ENCODE measurements around the gene IKBKE.

Gene IKBKE

DNA sequence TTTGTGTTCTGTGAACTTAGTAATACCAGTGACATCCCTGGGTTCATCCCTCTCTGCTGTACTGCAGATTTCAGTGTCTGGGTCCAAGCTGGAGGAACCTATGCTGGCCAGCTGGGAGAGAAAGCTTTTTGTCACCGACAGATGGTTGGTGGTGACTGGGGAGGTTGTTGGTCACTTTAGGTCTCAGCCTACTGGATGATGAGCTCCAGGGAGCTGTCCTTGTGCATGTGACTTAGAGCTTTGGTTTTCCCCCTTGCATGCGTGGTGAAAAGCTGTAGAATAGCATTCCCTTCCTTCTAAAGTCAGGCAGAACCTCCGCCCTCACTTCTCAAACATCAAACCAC, 22.9 kb upstream of the IKBKE start:
- TF ChIP-seq, protein P1, sequence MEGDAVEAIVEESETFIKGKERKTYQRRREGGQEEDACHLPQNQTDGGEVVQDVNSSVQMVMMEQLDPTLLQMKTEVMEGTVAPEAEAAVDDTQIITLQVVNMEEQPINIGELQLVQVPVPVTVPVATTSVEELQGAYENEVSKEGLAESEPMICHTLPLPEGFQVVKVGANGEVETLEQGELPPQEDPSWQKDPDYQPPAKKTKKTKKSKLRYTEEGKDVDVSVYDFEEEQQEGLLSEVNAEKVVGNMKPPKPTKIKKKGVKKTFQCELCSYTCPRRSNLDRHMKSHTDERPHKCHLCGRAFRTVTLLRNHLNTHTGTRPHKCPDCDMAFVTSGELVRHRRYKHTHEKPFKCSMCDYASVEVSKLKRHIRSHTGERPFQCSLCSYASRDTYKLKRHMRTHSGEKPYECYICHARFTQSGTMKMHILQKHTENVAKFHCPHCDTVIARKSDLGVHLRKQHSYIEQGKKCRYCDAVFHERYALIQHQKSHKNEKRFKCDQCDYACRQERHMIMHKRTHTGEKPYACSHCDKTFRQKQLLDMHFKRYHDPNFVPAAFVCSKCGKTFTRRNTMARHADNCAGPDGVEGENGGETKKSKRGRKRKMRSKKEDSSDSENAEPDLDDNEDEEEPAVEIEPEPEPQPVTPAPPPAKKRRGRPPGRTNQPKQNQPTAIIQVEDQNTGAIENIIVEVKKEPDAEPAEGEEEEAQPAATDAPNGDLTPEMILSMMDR (IDR thresholded peaks at IDR 0.05; ENCODE audit: poor library complexity, severe bottlenecking), result no peak
- H3K27ac ChIP-seq (ENCODE audit: poor library complexity, severe bottlenecking), result no peak overlapping the region
- no peak overlapping the region for H3K4me3 ChIP-seq (ENCODE audit: severe bottlenecking)
- no peak for ATAC-seq (ENCODE audit: low read depth)
- H3K9me3 ChIP-seq (ENCODE audit: severe bottlenecking), result no peaks in the 10 kb centered on the region
- H3K36me3 ChIP-seq (ENCODE audit: low read depth), result peaks cover 49% of the 10 kb centered on the region
- no peaks in the 10 kb centered on the region for H3K27me3 ChIP-seq (ENCODE audit: insufficient read depth, poor library complexity, severe bottlenecking)
- H3K4me1 ChIP-seq (ENCODE audit: insufficient read depth, poor library complexity, severe bottlenecking), result no peaks in the 10 kb centered on the region
- DNase-seq (ENCODE audit: low spot score), result no peak

DNA sequence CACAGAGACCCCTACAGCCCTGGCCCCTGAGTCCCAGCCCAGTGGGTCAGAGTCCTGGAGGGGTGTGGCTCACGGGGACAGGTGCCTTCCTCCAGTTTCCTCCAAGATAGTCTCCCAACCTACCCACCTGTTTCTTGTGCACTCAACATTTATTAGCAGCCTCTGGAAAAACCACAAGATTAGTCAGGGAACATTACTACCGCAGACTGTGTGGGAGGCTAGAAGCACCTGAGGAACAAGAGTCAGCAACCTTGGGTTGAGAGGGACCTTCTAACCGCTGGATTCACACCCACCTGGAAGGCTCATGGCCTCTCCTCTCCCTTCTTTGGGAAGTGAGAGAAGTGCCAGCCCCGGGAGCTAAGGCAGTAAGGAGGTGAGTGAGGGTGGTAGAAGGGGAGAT, 22.5 kb upstream of the IKBKE start:
- TF ChIP-seq, protein P1 (IDR thresholded peaks at IDR 0.05; ENCODE audit: poor library complexity, severe bottlenecking), result no peak
- H3K27ac ChIP-seq (ENCODE audit: poor library complexity, severe bottlenecking), result no peak overlapping the region
- peaks cover 45% of the 10 kb centered on the region for H3K36me3 ChIP-seq (ENCODE audit: low read depth)
- no peaks in the 10 kb centered on the region for H3K4me1 ChIP-seq (ENCODE audit: insufficient read depth, poor library complexity, severe bottlenecking)
- no peak overlapping the region for H3K4me3 ChIP-seq (ENCODE audit: severe bottlenecking)
- no peak for DNase-seq (ENCODE audit: low spot score)
- no peaks in the 10 kb centered on the region for H3K9me3 ChIP-seq (ENCODE audit: severe bottlenecking)
- ATAC-seq (ENCODE audit: low read depth), result peak; percentile 33; the same call in 1 of the 3 replicates
- no peaks in the 10 kb centered on the region for H3K27me3 ChIP-seq (ENCODE audit: insufficient read depth, poor library complexity, severe bottlenecking)

DNA sequence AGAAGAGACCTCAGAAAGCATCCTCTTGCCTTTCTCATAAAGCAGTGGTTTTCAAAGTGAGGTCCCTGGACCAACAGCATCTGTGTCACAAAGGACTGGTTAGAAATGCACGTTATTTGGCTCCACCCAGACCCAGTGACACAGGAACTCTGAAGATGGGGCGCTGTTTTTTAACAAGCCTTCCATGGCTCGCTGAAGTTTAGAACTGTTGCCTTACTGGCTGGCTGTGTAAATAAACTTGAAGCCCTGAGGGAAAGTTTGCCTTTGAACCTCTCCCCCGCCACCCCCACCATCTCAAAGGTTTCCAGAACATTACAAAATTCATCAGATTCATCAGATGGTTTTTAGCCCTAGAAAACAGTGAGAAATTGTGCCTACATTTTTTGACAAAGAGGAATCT, 21.8 kb upstream of the IKBKE start:
- H3K27ac ChIP-seq (ENCODE audit: poor library complexity, severe bottlenecking), result no peak overlapping the region
- H3K4me3 ChIP-seq (ENCODE audit: severe bottlenecking), result no peak overlapping the region
- no peaks in the 10 kb centered on the region for H3K27me3 ChIP-seq (ENCODE audit: insufficient read depth, poor library complexity, severe bottlenecking)
- H3K9me3 ChIP-seq (ENCODE audit: severe bottlenecking), result no peaks in the 10 kb centered on the region
- ATAC-seq (ENCODE audit: low read depth) (no peak), DNase-seq (ENCODE audit: low spot score) (no peak)
- H3K4me1 ChIP-seq (ENCODE audit: insufficient read depth, poor library complexity, severe bottlenecking), result no peaks in the 10 kb centered on the region
- TF ChIP-seq, protein P1 (IDR thresholded peaks at IDR 0.05; ENCODE audit: poor library complexity, severe bottlenecking), result no peak
- peaks cover 38% of the 10 kb centered on the region for H3K36me3 ChIP-seq (ENCODE audit: low read depth)

DNA sequence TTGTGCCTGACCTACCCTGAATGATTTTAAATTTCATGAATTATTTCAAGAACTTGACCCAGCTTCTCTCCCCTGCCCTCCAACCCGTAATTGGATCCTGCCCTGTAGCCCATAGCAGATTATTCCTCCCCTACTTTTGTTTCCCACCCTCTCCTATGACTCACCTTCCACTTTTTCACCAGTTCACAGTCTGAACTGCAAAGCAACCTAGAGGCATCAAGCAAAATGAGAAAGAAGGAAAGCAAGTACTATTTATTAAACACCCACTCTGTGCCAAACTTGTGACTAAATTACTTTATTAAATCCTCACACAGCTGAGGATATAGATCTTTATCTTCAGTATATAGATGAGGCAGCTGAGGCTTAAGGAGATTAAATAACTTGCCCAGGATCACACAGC, 20.7 kb upstream of the IKBKE start:
- Histone ChIP-seq H3K27ac (ENCODE audit: poor library complexity, severe bottlenecking) (no peak overlapping the region), H3K4me1 (ENCODE audit: insufficient read depth, poor library complexity, severe bottlenecking) (no peaks in the 10 kb centered on the region), H3K36me3 (ENCODE audit: low read depth) (peaks cover 30% of the 10 kb centered on the region), H3K27me3 (ENCODE audit: insufficient read depth, poor library complexity, severe bottlenecking) (no peaks in the 10 kb centered on the region), H3K4me3 (ENCODE audit: severe bottlenecking) (no peak overlapping the region), H3K9me3 (ENCODE audit: severe bottlenecking) (no peaks in the 10 kb centered on the region)
- ATAC-seq (ENCODE audit: low read depth) (no peak), DNase-seq (ENCODE audit: low spot score) (no peak)
- TF ChIP-seq, protein P1 (IDR thresholded peaks at IDR 0.05; ENCODE audit: poor library complexity, severe bottlenecking), result no peak

DNA sequence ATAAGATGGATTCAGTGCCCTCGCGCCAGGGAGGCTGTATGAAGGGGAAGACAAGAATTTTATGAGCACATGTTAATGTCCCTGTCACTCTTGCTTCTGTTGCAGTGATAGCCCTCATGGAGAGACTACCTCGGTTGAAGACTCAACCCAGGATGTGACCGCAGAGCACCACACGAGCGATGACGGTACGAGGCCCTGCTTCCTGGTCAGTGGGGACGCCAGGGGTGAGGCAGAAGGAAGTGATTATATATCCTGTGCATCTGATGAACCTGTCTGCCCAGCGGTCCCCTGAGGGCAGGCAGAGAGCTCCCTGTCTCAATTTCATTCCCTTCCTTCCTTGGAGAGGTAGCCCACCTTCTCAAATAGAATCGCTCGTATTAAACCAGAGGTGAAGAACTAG, 20.0 kb upstream of the IKBKE start:
- TF ChIP-seq, protein P1 (IDR thresholded peaks at IDR 0.05; ENCODE audit: poor library complexity, severe bottlenecking), result no peak
- H3K27ac ChIP-seq (ENCODE audit: poor library complexity, severe bottlenecking), result no peak overlapping the region
- ATAC-seq (ENCODE audit: low read depth) (no peak), DNase-seq (ENCODE audit: low spot score) (no peak)
- no peaks in the 10 kb centered on the region for H3K4me1 ChIP-seq (ENCODE audit: insufficient read depth, poor library complexity, severe bottlenecking)
- H3K36me3 ChIP-seq (ENCODE audit: low read depth), result peaks cover 35% of the 10 kb centered on the region
- no peaks in the 10 kb centered on the region for H3K9me3 ChIP-seq (ENCODE audit: severe bottlenecking)
- H3K4me3 ChIP-seq (ENCODE audit: severe bottlenecking), result no peak overlapping the region
- H3K27me3 ChIP-seq (ENCODE audit: insufficient read depth, poor library complexity, severe bottlenecking), result no peaks in the 10 kb centered on the region
